Measurements from ENCODE around the gene ATP2C2.

DNA sequence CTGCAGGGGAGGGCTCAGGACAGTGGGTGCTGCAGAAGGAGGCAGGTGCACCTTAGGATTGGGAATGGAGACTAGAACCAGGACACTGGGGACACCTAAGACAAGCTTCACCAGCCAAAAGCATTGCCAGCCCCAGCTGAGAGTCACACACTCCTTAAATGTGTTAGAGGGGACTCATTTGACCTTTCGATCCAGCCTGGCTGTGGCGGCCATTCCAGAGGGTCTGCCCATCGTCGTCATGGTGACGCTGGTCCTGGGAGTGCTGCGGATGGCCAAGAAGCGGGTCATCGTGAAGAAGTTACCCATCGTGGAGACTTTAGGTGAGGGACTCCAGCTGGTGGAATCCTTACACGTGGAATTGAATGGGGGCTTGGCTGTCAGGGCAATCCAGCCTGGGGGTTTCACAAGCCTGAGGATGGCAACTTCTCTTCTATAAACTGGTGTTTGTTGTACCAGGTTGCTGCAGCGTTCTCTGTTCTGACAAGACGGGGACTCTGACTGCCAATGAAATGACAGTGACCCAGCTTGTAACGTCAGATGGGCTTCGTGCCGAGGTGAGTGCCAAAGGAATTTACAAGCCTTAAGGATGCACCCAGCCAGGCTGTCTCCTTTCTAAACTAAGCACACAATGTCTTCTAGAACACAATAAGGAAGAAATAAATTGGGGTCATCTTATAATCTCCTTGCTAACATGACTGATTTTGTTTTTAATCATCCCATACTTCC, 70.8 kb downstream of the ATP2C2 start:
- TF ChIP-seq POLR2AphosphoS5 (IDR thresholded peaks at IDR 0.05; ENCODE audit: control insufficient read depth, insufficient read depth, low read depth, low read length) (no peak), SMARCB1 (IDR thresholded peaks at IDR 0.05; ENCODE audit: insufficient read length, low read depth) (no peak), ZNF57 (CRISPR knock-in tag; IDR thresholded peaks at IDR 0.05) (no peak), RFX5 (IDR thresholded peaks at IDR 0.05; ENCODE audit: low read depth, low read length) (no peak), ESRRA (IDR thresholded peaks at IDR 0.05; ENCODE audit: borderline replicate concordance, low read depth) (no peak), MAZ (CRISPR knock-in tag; conservative IDR thresholded peaks at IDR 0.05 in 1 of 2, IDR thresholded peaks at IDR 0.05 in 1 of 2) (no peak), ZNF23 (CRISPR knock-in tag; IDR thresholded peaks at IDR 0.05) (no peak), ZBED1 (IDR thresholded peaks at IDR 0.05) (no peak)
- TF ChIP-seq, protein P1, sequence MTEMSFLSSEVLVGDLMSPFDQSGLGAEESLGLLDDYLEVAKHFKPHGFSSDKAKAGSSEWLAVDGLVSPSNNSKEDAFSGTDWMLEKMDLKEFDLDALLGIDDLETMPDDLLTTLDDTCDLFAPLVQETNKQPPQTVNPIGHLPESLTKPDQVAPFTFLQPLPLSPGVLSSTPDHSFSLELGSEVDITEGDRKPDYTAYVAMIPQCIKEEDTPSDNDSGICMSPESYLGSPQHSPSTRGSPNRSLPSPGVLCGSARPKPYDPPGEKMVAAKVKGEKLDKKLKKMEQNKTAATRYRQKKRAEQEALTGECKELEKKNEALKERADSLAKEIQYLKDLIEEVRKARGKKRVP (CRISPR knock-in tag; IDR thresholded peaks at IDR 0.05), result no peak

Measured in K562 (cell line).